Measurements from ENCODE around the gene GALNT2.

DNA sequence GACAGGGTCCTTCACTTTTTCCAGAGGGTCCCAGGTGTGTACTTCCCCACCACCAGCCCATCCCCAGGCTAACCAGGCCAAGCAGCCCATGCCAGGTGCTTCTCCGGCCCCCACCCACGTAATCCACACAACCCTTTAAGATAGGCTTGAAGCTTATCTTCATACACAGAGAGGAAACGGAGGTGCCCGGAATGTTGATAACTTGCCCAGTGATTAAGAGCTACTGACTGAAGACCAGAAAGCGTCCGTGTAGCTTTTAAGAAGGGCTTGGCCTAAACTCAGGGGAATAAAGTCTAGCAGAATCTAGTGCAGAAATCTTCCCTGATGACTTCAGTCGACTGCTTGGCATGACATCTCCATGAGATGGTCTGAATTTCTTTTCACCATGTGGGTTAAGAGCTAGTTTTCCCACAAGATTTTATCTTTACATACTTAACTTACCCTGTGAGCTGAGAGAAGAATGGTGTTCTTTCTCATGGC, 138.7 kb downstream of the GALNT2 start:
- TF ChIP-seq BACH2 (CRISPR knock-in tag; IDR thresholded peaks at IDR 0.05; ENCODE audit: borderline replicate concordance) (no peak), ZFP30 (CRISPR knock-in tag; IDR thresholded peaks at IDR 0.05) (no peak), ZNF8 (CRISPR knock-in tag; IDR thresholded peaks at IDR 0.05) (no peak), CSRNP3 (CRISPR knock-in tag; IDR thresholded peaks at IDR 0.05) (no peak), ISL1 (CRISPR knock-in tag; IDR thresholded peaks at IDR 0.05) (no peak)
